GM12878 (cell line): ENCODE results near the gene ANKRD28. TPM values are rescaled to one million over a fixed set of nuclear protein-coding genes. Genes with fewer than 3 reads are reported as not detected.

Source experiments
- CREB1 ChIP-seq: IDR thresholded peaks from 2 replicates; pipeline ENCODE4 v1.6.1; 2012; ENCODE audit warnings: low read depth, mild to moderate bottlenecking, inconsistent platforms
- HDGF ChIP-seq: fragments of 450-650 bp; IDR thresholded peaks from 2 replicates; pipeline ENCODE4 v1.6.1; 2016; ENCODE audit warnings: antibody characterized with exemption
- LARP7 ChIP-seq: fragments of 450-650 bp; IDR thresholded peaks from 2 replicates; pipeline ENCODE4 v1.6.1; 2017; ENCODE audit warnings: mild to moderate bottlenecking
- MEF2A ChIP-seq: IDR thresholded peaks from 2 replicates; pipeline ENCODE4 v1.6.1; 2011; ENCODE audit warnings: low read depth, mild to moderate bottlenecking, low read length, moderate library complexity; ENCODE audit not compliant: insufficient read depth
- NBN ChIP-seq: fragments of 450-650 bp; IDR thresholded peaks from 2 replicates; pipeline ENCODE4 v1.6.1; 2016
- NR2C1 ChIP-seq: fragments of 450-650 bp; IDR thresholded peaks from 2 replicates; pipeline ENCODE4 v1.6.1; 2017; ENCODE audit warnings: antibody characterized with exemption, mild to moderate bottlenecking, moderate library complexity
- NR2F1 ChIP-seq: fragments of 450-650 bp; conservative IDR thresholded peaks from 2 replicates; pipeline ENCODE4 v1.6.1; 2017; ENCODE audit warnings: mild to moderate bottlenecking
- PAX5 ChIP-seq: IDR thresholded peaks from 2 replicates; pipeline ENCODE4 v1.6.1; 2011; ENCODE audit warnings: low read depth, low read length, borderline replicate concordance
- SMC3 ChIP-seq: IDR thresholded peaks from 2 replicates; pipeline ENCODE4 v1.6.1; 2011; ENCODE audit warnings: low read length, improper control_type of control experiment, borderline replicate concordance
- SREBF2 ChIP-seq: IDR thresholded peaks from 2 replicates; pipeline ENCODE4 v1.6.1; 2012; ENCODE audit warnings: mild to moderate bottlenecking, low read length
- TAF1 ChIP-seq: IDR thresholded peaks from 2 replicates; pipeline ENCODE4 v1.6.1; 2011; ENCODE audit warnings: mild to moderate bottlenecking, low read depth, low read length, borderline replicate concordance
- ZNF384 ChIP-seq: IDR thresholded peaks from 2 replicates; pipeline ENCODE4 v1.6.1; 2012; ENCODE audit warnings: low read depth, mild to moderate bottlenecking, low read length, improper control_type of control experiment, borderline replicate concordance
- ZSCAN29 ChIP-seq: fragments of 450-650 bp; IDR thresholded peaks from 2 replicates; pipeline ENCODE4 v1.6.1; 2017; ENCODE audit warnings: mild to moderate bottlenecking, moderate library complexity
- polyA plus RNA-seq, 11 experiments: library from polyadenylated mRNA; depleted of rRNA in 4 of 11; unstranded in 6 of 11; stranded (reverse) in 5 of 11; fragments of >200 nt; fragmentation: Nextera tagmentation in 4 of 11; fragmentation: Illumina TruSeq in 1 of 11; extraction: Ambion mirVana in 4 of 11; extraction: Trizol in 1 of 11; gene quantifications; 1 replicate in 1 of 11; 2 replicates in 10 of 11; pipeline versions ENCODE4 v1.2.1 to v1.2.3, GENCODE V29; 2011 to 2016; ENCODE audit warnings: inconsistent platforms in 2 of 11, missing spikeins in 2 of 11, low read depth in 1 of 11
- total RNA-seq, 4 experiments: library from RNA; depleted of rRNA in 3 of 4; stranded (reverse); fragments of >200 nt in 3 of 4; fragmentation: Illumina TruSeq in 1 of 4; extraction: Trizol in 1 of 4; gene quantifications; 2 replicates each; pipeline versions ENCODE4 v1.2.1 to v1.2.3, GENCODE V29; 2013 to 2021
- TF ChIP-seq, protein P1 (sequence below): fragments of 450-650 bp; IDR thresholded peaks from 2 replicates; pipeline ENCODE4 v1.6.1; 2016; ENCODE audit warnings: mild to moderate bottlenecking, moderate library complexity, borderline replicate concordance
- TF ChIP-seq, protein P2 (sequence below): IDR thresholded peaks from 2 replicates; pipeline ENCODE4 v1.6.1; 2012; ENCODE audit warnings: low read depth, low read length, improper control_type of control experiment
- TF ChIP-seq, protein P3 (sequence below): fragments of 450-650 bp; IDR thresholded peaks from 2 replicates; pipeline ENCODE4 v1.6.1; 2017; ENCODE audit warnings: mild to moderate bottlenecking, moderate library complexity
- TF ChIP-seq, protein P4 (sequence below): fragments of 450-650 bp; IDR thresholded peaks from 2 replicates; pipeline ENCODE4 v1.6.1; 2017; ENCODE audit warnings: antibody characterized with exemption, mild to moderate bottlenecking, moderate library complexity

ANKRD28 gene
- total and polyA plus RNA-seq, 10 of the 15 experiments (the other 5 are each of a cell fraction or from before 2014, with no cell fraction given) = 11.2 to 105 (median 38.3) TPM

DNA sequence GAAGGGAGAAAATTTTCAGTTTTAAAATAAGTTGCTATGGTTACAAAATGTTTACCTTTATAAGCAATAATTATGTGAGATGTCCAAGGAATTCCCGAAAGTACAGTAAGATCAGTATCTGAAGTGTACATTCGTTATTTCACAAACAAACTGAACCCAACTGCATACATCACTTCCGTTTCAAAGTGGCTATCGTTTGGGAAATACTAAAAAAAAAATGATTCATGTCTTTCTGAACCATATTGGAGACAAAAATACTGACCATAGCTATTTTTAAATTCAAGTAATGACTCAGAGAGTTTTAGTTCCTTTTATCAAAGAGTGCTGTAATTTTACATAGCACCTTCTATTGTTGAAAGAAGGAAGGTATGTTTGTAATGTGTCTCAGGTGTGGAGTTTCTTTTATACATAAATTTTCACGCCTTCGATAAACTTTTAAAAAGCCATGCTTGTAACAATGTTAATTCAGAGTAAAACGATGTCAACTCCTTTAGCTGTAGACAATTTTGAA lies 8.0 kb upstream of the ANKRD28 start (continued):
- TF ChIP-seq ZNF384 (peak; percentile 90), LARP7 (no peak), NR2F1 (no peak), CREB1 (peak; percentile 81), NR2C1 (no peak), MEF2A (peak; percentile 100), SMC3 (no peak), SREBF2 (no peak), NBN (peak; percentile 91), ZSCAN29 (no peak), HDGF (no peak), TAF1 (no peak), PAX5 (peak; percentile 41; the same call in 1 of the 2 replicates)
- TF ChIP-seq, protein P1, sequence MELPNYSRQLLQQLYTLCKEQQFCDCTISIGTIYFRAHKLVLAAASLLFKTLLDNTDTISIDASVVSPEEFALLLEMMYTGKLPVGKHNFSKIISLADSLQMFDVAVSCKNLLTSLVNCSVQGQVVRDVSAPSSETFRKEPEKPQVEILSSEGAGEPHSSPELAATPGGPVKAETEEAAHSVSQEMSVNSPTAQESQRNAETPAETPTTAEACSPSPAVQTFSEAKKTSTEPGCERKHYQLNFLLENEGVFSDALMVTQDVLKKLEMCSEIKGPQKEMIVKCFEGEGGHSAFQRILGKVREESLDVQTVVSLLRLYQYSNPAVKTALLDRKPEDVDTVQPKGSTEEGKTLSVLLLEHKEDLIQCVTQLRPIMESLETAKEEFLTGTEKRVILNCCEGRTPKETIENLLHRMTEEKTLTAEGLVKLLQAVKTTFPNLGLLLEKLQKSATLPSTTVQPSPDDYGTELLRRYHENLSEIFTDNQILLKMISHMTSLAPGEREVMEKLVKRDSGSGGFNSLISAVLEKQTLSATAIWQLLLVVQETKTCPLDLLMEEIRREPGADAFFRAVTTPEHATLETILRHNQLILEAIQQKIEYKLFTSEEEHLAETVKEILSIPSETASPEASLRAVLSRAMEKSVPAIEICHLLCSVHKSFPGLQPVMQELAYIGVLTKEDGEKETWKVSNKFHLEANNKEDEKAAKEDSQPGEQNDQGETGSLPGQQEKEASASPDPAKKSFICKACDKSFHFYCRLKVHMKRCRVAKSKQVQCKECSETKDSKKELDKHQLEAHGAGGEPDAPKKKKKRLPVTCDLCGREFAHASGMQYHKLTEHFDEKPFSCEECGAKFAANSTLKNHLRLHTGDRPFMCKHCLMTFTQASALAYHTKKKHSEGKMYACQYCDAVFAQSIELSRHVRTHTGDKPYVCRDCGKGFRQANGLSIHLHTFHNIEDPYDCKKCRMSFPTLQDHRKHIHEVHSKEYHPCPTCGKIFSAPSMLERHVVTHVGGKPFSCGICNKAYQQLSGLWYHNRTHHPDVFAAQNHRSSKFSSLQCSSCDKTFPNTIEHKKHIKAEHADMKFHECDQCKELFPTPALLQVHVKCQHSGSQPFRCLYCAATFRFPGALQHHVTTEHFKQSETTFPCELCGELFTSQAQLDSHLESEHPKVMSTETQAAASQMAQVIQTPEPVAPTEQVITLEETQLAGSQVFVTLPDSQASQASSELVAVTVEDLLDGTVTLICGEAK = peak; percentile 67; the same call in 1 of the 2 replicates
- TF ChIP-seq, protein P2, sequence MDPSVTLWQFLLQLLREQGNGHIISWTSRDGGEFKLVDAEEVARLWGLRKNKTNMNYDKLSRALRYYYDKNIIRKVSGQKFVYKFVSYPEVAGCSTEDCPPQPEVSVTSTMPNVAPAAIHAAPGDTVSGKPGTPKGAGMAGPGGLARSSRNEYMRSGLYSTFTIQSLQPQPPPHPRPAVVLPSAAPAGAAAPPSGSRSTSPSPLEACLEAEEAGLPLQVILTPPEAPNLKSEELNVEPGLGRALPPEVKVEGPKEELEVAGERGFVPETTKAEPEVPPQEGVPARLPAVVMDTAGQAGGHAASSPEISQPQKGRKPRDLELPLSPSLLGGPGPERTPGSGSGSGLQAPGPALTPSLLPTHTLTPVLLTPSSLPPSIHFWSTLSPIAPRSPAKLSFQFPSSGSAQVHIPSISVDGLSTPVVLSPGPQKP = peak; percentile 66; the same call in 1 of the 2 replicates
- TF ChIP-seq, protein P3, sequence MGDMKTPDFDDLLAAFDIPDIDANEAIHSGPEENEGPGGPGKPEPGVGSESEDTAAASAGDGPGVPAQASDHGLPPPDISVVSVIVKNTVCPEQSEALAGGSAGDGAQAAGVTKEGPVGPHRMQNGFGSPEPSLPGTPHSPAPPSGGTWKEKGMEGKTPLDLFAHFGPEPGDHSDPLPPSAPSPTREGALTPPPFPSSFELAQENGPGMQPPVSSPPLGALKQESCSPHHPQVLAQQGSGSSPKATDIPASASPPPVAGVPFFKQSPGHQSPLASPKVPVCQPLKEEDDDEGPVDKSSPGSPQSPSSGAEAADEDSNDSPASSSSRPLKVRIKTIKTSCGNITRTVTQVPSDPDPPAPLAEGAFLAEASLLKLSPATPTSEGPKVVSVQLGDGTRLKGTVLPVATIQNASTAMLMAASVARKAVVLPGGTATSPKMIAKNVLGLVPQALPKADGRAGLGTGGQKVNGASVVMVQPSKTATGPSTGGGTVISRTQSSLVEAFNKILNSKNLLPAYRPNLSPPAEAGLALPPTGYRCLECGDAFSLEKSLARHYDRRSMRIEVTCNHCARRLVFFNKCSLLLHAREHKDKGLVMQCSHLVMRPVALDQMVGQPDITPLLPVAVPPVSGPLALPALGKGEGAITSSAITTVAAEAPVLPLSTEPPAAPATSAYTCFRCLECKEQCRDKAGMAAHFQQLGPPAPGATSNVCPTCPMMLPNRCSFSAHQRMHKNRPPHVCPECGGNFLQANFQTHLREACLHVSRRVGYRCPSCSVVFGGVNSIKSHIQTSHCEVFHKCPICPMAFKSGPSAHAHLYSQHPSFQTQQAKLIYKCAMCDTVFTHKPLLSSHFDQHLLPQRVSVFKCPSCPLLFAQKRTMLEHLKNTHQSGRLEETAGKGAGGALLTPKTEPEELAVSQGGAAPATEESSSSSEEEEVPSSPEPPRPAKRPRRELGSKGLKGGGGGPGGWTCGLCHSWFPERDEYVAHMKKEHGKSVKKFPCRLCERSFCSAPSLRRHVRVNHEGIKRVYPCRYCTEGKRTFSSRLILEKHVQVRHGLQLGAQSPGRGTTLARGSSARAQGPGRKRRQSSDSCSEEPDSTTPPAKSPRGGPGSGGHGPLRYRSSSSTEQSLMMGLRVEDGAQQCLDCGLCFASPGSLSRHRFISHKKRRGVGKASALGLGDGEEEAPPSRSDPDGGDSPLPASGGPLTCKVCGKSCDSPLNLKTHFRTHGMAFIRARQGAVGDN = peak; percentile 67; the same call in 1 of the 2 replicates
- TF ChIP-seq, protein P4, sequence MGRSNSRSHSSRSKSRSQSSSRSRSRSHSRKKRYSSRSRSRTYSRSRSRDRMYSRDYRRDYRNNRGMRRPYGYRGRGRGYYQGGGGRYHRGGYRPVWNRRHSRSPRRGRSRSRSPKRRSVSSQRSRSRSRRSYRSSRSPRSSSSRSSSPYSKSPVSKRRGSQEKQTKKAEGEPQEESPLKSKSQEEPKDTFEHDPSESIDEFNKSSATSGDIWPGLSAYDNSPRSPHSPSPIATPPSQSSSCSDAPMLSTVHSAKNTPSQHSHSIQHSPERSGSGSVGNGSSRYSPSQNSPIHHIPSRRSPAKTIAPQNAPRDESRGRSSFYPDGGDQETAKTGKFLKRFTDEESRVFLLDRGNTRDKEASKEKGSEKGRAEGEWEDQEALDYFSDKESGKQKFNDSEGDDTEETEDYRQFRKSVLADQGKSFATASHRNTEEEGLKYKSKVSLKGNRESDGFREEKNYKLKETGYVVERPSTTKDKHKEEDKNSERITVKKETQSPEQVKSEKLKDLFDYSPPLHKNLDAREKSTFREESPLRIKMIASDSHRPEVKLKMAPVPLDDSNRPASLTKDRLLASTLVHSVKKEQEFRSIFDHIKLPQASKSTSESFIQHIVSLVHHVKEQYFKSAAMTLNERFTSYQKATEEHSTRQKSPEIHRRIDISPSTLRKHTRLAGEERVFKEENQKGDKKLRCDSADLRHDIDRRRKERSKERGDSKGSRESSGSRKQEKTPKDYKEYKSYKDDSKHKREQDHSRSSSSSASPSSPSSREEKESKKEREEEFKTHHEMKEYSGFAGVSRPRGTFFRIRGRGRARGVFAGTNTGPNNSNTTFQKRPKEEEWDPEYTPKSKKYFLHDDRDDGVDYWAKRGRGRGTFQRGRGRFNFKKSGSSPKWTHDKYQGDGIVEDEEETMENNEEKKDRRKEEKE = no peak; the same call in 1 of the 2 replicates
- TF ChIP-seq, all 136 proteins: peak for 55
